ELR (cell line): ENCODE results near the gene CDH23.

Experiments used
- DNase-seq: peaks from one replicate; pipeline ENCODE4 v3.0.0-alpha.2; 2015; ENCODE audit warnings: low read depth

The CDH23 gene

GRCh38 chr10:71725249-71725648 is 328.5 kb downstream of the CDH23 start:
- DNase-seq, result no peak

DNA sequence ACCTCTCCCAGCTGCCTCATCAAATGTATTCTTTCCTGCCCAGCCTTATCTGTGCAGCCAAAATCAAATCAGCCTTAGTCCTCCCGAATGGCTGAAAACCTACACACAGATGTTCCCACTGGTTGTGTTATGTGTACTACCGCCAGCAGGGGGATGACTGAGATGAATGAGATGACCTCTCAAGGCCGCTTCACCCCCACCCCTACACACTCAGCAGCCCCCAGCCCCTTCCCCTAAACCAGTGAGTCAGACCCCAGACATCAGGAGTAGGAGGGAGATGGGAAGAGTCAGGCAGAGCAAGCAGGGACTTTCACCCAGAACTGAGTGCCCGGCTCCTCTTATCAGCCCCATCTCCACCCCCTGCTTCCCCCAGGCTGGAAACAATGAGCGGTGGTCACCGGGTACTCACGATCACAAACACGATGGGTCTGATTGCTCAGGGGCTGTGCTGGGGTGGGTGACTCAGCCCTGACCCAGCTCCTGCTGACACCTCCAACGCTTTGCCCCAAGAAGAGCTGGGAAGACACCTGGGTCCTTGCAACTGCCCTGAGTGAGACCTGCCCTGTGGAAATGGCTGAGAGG is 329.4 kb downstream of the CDH23 start:
- DNase-seq, result peak; percentile 63

DNA sequence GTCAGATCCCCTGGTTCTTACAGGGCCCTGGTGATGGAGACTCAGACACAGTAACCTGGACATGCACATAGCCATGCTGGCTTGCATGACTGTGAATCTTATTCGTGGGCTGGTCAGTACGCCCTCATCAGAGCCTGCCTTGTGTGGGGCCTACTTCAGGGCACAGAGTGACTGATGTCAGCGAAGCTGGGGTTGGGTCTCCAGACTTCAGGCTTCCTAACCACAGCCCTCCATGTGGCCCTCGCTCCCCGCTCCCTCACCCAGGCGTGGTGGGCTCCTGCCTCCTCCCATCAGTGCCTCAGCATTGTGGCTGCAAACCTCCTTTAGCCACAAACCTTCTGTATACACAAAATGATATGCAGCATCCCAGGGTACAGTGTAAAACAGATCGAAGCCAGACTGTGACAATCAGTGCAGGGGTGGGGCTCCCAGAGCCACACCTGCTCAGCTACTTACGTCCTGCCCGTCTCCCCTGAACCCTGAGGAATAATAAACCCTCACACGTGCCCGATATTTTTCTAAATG is 329.9 kb downstream of the CDH23 start:
- DNase-seq, result no peak

DNA sequence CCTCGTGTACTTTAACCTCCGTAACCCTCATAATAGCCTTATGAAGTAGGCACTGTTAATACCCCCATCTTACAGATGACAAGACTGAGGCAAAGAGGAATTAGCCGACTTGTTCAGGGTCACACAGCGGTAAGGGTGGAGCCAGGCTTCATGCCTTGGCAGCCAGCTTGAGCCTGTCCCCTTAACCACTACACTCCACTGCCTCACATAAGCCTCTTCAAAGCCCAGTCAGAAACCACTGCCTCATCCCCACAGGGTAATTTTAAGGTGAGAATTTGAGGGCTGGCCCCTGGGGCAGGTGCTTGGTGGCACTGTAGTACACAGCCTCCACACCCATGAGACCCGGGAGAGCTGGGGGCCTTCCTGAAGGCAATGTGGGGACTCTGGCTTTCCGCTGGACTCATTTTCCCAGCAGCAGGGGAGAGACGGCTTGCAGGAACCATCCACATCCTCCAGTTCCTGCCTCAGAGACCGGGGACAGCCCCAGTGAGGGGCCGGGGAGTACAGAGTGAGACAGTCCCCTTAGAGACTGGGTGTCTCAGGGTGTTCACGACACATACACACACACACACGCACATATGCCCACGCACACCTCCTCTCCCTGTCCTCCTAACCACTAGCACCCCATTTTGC is 330.5 kb downstream of the CDH23 start:
- no peak for DNase-seq

DNA sequence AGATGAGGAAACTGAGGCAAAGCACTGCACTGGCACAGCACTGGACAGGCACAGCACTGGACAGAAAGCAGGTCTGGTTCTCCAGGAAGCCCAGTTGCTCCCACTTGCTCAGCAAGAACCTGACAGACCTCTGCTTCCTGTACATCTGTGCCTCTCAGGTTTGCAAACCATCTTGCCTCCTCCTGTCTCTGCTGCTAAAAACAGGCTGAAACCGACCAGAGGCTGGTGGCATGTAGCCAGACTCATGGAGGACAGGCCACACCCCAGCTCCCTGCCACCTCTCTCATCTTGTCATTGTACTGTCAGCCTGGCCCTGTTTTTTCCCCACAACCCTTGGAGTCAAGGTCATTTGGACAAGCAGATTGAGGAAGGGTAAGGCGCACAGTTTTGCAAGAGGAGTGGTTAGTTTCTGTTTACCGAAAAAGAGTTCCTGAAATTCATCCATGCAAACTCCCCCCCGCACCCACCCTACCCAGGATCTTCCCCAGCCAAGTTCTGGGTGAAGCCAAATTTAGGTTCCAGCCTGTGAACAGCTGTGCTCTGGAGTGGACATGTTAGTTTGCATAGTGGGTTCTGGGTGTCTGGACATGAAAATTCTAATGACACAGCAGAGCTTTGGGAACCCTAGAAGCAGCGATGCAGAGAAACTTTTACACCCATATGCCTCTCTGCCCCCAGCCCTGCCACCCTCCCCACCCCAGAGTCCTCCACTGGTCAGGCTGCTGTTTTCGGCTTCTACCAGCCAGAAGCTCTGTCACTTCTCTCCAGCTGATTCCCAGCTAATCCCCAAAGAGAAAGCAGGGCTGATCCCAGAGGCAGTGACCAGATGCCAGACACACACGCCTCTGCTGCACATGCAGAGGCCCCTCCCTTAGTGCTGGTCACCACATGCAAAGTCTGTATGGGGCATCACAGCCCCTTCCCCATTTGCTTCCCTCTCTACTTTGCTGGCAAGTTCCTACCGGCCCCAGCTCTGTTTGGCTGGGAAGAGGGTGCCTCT is 331.3 kb downstream of the CDH23 start:
- no peak for DNase-seq

GRCh38 chr10:71729161-71729636 is 332.5 kb downstream of the CDH23 start:
- DNase-seq, result peak; percentile 45

- no peak for DNase-seq
Observed at GRCh38 chr10:71731791-71732190, 335.1 kb downstream of the CDH23 start.

GRCh38 chr10:71734797-71735196 is 338.1 kb downstream of the CDH23 start:
- DNase-seq, result no peak

GRCh38 chr10:71735709-71736569 is 339.2 kb downstream of the CDH23 start:
- DNase-seq, result no peak

GRCh38 chr10:71736570-71736952 is 339.8 kb downstream of the CDH23 start:
- DNase-seq, result no peak

GRCh38 chr10:71737001-71737833 is 340.5 kb downstream of the CDH23 start:
- DNase-seq, result no peak

- DNase-seq, result no peak
Observed at GRCh38 chr10:71737834-71738197, 341.1 kb downstream of the CDH23 start.

DNA sequence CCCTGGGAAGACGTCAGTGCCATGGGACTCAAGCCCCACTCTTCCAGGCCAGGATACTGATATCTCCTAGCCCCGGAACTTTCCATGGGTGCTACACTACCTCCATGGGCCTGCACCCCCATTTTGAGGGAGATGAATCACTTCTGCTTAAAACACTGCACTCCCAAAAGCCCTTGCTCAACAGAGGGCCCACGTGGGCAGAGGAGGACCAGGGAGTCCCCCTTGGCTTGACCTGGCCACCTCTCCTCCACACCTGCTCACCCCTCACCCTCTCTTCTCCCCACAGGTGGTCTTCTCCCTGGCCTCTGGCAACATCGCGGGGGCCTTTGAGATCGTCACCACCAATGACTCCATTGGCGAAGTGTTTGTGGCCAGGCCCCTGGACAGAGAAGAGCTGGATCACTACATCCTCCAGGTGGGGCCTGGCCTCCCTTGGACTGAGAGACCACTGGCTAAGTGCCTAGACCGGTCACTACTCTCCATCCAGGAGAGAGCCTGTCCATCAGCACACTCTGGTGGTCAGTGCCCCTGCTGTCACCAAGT is 342.7 kb downstream of the CDH23 start:
- DNase-seq, result no peak

GRCh38 chr10:71740069-71740653 is 343.4 kb downstream of the CDH23 start:
- DNase-seq, result peak; percentile 60

GRCh38 chr10:71741029-71741428 is 344.3 kb downstream of the CDH23 start:
- no peak for DNase-seq

DNA sequence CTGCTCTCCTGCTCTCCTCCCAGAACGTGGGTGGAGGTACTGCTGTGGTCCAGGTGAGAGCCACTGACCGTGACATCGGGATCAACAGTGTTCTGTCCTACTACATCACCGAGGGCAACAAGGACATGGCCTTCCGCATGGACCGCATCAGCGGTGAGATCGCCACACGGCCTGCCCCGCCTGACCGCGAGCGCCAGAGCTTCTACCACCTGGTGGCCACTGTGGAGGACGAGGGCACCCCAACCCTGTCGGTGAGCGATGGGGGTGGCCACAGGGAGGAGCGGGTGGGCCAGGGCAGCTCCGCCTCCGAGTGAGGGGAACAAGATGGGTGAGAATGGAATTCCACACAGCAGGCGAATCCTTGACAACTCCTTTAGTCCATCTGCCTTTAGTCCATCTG is 345.0 kb downstream of the CDH23 start:
- DNase-seq, result no peak

DNA sequence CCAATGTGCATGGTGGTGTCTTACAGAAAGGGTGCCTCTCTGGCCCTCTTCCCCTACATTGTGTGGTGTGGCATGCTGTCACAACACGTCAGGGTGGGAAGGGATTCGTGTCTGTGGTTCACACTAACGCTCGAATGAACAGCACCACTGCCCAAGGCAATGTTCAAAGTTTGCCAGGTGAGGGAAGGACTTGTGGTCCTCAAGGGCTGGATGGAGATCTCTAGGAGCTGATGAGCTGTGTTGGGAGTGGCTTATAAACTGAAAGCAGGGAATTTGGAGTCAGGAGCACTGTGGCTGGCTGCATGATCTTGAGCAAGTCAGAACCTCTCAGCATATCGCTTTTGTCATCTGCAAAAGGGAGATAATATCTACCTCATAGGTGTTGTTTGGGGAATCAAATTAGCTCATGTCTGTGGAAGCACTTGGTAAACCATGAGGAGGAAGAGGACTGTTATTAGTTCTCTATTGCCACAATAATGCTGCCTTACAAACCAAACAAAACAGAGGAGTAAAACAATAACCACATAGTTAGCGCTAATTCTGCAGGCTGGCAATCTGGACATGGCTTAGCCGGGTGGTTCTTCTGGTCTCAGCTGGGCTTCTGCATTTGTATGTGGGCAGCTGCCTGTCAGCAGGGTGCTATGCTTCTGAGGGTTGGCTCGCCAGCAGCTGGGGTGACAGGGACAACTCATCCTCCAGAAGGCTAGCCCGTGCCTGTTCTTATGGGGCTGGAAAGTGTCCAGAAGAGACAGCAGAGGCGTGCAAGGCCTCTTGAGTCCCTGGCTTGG is 345.8 kb downstream of the CDH23 start:
- DNase-seq, result no peak

- no peak for DNase-seq
Observed at GRCh38 chr10:71743089-71743838, 346.5 kb downstream of the CDH23 start.

DNA sequence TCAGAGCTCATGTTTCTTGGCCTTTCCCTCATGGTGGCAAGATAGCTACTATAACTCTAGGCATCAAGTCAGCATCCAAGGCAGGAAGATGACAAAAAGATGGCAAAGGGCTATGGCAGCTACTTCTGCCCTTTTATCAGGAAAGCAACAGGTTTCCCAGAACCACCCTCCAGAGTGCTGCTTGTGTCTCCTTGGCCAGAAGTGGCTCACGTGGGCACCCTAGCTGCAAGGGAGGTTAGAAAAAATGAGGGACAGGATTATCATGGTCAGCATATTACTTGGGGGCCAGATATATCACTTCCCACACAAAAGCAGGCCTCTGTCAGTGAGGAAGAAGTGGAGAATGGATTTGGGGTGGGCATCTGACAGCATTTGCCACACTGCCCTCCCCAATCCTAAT is 347.1 kb downstream of the CDH23 start:
- no peak for DNase-seq
